HG03565 (cell line): ENCODE results near the gene SLC22A23.

Experiments
- ATAC-seq: cut with Tn5 transposase; IDR thresholded peaks from one replicate; pipeline ENCODE4 v1.9.1; 2021; ENCODE audit warnings: mild to moderate bottlenecking, moderate library complexity; ENCODE audit not compliant: unreplicated experiment

Gene SLC22A23

DNA sequence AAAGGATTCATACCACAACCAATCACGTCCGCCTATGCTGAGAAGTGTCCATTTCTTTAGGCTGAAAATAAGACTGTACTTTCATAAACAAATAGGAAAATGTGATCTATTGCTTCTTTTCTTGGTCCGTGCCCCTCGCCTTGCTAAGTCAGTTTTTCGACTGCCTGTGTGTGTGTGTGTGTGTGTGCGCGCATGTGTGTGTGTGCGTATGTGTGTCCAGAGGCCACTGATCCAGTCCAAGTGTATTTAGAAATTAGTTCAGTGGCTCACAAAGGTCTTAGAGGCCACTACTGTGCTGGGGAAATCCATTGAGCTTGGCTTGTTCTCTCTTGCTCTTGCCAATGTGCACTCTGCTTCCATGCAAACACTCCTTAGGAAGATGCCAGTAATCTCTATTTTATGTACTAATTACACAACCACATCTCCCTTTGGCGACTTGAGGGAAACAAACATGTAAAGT, 50.5 kb downstream of the SLC22A23 start:
- ATAC-seq: no peak

DNA sequence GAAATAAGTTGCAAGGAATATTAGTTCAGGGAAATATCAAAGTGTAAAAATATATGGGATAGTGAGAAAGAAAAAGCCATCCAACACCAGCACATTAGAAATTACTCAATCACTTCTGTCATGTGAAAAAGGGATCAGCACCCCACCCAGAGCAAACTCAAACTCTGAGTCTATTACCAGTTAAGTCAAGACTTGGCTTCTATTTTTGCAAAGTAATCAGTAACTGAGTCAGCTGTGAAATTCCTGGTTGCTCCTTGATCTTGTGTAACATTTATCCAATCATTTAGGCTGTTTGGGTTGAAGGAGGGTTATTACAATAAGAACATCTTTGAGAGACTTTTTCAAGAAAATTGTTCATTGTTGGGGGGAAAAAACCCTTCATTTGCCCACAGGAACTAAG, 51.2 kb downstream of the SLC22A23 start:
- no peak for ATAC-seq

DNA sequence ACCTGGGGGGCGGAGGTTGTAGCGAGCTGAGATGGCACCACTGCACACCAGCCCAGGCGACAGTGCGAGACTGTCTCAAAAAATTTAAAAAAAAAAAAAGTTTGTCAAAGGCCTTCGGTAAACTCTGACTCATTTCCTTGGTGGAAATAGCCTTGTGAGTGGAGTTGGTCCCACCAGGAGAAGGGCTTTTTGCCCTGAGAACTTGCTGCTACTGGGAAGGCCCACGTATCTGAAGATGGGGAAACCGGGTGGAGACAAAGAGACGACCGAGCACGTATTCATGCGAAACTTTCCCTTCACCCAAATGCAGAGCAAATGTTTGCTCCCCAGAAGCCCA, 51.7 kb downstream of the SLC22A23 start:
- no peak for ATAC-seq

DNA sequence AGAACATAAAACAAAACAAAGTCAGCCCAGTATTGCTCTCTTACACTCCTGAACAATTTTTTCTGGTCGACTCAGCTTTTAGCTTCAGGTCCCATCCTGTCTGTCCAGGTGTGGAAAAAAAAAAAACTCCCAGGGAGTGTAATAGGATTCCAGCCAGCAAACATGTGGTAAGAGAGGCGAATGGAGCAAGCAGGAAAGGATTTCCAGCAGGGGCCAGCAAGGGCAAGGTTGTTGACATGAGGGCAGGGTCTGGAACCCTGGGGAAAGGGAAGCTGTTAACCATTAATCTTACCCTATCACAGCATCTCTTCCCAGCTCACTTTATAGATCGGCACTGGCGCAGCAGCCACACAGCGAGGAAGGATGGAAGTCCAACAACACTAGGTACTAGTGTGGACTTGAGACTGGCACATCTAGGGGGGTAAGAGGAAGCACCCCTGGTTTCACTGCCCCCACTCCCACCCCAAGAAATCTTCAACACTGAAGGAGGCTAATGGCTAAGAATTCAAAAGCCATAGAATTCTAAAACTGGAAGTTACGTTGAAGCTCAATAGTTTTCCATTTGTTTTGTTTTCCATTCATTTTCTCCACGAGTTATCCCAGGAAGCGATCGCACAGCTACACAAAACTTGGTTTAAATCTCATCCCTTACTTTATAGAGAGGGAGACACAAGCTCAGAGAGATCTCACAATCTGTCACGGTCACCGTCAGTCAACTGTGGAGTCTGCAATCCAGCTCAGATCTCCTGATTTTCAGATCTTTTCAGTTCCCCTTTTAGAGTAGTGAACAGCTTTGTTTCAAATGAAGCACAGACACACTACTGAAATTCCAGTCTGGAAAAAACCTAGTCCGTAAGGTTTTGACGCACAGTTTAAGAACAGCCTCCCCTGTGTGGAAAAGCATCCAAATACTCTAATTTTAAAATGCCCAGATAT, 53.3 kb downstream of the SLC22A23 start:
- no peak for ATAC-seq

DNA sequence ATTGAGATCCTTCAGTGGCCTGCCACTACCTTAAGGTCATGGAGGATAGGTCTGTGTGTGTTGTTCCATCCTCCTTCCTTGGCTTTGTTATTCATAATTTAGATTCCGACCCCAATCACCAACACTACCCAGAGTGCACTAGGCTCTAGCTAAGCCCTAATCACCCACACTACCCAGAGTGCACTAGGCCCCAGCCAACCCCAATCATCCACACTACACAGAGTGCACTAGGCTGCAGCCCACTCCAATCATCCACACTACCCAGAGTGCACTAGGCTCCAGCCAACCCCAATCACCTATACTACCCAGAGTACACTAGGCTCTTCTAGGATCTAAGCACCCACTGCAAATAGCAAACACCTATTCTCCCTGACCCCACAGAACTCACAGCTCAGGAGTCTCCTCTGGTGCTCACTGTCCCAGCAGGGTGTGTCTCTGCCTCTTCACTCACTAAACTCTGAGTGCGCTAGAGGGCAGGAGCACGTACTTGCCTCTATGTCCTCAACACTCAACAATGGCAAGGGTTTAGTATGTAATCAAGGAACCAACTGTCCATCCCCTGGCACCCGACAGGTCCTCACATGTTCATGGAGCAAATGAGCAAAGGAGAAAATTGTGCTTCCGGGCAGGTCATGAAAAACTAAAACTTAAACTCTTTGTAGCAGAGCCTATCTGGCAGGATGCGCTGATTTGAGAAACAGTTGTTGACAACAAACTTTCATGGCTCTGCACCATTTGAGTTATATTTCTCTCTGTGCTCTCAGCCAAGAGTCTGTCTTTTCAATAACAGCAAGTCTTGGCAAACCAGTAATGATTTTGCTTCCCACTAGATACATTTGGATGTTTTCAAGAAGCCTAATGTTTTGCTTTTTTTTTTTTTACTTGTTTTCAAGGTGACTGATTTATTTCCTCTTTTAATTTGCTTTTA, 54.3 kb downstream of the SLC22A23 start:
- ATAC-seq: no peak

DNA sequence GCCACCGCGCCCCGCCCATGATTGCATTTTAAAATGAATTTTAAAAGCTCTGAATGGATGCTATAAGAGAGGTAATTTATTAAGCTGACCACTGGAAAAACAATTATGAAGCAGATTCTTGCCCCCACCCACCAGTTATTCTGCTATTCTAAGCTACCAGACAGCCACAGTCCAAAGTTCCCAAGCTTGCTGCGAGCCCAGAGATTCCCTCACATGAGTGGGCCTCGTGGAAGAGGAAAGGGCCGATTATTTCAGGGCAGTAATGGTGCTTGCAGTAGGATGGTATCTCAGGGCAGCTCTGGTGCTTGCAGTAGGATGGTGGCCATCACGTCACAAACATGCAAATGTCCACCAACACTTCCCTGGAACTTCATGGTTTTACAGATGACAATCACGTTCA, 56.7 kb downstream of the SLC22A23 start:
- no peak for ATAC-seq

DNA sequence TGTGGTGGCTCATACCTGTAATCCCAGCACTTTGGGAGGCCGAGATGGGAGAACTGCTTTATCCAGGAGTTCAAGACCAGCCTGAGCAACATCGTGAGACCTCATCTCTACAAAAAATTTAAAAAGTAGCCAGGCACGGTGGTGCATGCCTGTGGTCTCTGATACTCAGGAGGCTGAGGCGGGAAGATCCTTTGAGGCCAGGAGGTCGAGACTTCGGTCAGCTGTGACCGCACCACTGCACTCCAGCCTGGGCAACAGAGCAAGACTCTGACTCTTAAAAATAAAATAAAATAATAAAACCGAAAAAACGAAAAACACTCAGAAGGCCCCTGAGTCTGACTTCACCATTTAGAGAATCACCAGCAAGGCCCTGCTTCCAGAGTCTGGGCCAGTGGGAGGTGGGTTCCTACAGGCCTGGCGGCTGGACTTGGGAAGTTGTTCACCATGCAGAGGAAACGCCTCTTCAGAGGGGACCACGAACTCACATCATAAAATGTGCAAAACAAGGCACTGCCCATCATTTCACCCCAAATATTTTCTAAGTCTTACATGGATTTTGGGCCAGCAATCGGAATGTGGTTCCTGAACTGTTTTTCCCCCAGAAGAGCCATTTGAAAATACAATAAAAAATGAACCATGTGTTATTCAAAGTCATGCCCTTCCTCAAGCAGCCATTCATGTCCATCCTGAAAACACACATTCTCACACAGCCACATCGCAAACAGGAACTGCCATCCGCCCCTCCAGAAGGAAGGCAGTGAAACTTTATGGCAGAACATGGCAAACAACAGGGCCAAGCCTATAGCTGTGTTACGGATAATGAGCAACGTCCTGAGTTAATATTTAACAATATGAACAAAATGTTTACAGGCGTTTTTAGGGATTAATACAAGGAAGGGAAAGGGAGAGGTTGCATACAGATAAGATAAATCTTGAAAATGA, 57.8 kb downstream of the SLC22A23 start:
- ATAC-seq: no peak

DNA sequence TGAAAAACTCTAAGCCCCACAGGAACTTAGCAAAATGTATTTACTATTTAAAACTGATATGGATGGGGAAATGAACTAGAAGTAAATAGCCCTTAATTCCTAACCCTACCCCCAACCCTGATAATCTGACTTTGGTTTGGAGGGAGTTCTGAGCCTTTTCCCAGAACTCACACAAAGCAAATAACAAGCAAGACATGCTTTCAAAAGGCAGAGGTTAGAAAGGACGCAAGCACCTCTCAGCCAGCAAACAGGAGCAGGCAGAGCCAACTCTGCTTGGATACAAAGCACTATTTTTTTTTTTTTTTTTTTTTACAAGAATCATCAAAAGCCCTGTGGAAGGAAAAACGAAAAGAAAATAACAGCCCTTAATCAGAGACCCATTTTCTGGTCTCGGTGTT, 58.7 kb downstream of the SLC22A23 start:
- no peak for ATAC-seq

DNA sequence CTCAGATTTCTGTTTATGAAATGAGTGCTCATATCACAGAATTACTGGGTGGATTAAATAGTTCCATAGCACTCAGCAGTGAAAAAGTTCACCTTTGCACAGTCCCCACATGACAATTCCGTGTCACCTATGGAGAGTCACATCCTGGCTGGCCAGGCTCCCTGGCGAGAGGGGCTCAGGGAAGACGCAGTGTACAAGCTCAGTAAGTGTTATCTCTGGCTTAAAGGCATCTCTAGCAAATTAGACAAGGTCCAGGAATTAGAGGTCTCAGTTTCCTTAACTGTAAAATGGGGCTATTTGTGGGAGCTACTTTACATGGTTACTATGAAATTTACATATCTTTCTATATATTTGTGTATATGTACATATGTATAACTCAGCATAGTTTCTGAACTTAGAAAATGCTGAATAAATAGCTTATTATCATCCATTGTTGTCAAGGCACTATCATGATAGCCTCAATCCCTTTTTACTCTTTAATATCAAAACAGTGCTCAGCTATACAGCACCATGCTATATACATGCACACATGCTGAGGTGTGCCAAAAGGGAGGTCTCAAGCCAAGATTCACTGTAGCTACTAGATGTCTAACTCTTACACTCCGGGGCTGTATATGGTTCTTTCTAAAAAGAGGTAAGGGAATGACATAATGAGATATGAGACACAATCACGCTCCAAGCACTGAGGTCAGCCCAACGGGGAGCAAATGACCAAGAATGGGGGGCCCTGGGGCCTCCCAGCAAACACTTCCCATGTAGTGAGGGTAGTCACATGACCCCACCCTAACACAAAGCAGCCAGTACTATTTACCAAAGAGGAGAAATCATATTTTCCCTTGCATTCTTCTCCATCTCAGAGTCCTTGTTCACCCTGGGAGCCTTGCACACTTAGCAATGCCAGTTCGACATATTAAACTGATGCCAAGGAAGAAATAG, 59.4 kb downstream of the SLC22A23 start:
- ATAC-seq: no peak

DNA sequence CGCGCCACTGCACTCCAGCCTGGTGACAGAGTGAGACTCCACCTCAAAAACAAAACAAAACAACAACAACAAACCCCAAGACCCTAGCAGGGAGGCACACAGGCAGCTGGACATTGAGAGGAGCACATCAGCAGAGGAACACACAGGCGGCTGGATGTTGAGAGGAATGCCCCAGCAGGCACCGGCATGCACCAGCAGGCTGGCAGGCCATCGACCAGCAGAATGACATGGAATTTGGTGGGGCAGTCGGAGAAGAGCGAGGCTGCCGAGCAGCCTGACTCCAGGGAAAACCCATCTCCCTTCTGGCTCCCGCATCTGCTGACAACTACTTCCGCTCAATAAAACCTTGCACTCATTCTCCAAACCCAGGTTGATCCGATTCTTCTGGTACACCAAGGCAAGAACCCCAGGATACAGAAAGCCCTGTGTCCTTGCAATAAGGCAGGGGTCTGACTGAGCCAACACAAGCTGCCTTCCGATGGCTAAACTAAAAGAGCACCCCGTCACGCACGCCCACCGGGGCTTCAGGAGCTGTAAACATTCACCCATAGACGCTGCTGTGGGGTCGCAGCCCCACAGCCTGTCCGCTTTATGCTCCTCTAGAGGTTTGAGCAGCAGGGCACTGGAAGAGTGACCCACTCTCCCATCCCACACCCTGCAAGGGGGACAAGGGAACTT, 60.2 kb downstream of the SLC22A23 start:
- ATAC-seq: no peak

DNA sequence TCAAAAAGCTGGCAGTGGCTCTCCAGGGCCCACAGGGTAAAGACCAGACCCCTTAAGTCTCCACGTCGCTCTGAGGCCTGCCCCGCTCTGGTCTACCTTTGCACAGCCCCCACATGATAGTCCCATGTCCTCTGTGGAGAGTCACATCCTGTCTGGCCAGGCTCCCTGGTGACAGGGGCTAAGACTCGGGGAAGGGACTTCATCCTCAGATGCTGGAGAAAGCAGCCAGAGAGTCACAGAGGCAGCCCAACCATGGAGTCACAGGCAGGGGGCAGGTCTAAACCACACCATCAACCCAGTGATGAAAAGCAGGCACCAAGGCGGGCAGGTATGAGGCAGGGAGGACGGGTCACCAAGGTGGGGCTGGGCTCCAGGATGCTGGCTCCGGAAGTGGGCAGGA, 62.2 kb downstream of the SLC22A23 start:
- ATAC-seq: no peak

DNA sequence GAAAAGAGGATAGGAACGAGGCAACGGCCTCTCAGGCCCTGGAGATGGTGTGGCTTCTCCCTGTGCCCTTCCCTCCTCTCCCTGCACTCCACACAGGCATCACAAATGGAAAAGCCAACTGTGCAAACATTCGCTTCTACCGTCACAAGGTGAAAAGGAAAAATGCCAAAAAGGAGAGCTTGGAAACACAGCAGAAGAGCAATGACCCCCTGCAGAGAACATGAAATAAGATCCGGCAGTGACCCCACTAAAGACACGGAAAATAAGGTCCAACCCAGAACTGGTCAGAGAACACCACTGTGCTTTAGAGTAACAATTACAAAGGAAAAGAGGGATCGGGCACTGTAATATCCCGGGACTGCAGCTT, 63.0 kb downstream of the SLC22A23 start:
- no peak for ATAC-seq

DNA sequence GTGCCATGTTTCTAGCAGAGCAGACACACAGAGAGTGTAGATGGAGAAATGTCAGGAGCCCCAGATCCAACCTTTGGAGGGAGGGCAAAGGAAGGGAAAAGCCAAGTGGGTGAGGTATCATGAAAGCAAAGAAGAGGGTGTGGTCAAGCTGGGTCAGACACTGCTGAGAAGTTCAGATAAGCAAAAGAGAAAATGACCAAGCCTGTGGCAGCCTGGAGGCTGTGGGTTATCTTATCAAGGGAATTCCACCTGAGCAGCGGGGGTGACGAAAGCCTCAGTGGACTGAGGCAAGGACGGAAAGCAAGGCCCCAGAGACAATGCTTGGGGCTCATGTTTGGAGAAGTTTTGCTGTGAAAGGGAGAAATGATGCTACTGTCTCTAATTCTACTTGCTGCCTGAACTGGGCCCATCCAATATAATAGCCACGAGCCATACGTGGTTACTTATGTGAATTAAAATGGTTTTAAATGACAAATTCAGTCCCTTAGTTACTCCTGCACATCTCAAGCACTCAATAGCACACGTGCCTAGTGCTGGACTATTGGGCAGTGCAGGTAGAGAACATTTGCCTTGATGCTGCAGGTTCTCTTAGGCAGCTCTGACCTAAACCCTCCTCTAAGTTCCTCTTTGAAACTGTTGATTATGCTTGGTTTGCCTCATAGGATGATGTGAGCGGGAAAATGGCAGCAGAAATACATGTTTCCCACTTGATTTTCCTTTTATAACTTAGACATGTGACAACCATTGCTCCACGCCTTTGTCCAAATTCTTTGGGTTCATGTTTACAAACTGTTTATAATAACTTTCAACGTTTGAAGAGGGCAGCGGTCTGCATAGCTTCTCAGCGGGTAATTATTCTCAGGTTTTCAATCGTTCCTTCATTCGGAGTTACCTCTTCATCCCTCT, 63.7 kb downstream of the SLC22A23 start:
- no peak for ATAC-seq

DNA sequence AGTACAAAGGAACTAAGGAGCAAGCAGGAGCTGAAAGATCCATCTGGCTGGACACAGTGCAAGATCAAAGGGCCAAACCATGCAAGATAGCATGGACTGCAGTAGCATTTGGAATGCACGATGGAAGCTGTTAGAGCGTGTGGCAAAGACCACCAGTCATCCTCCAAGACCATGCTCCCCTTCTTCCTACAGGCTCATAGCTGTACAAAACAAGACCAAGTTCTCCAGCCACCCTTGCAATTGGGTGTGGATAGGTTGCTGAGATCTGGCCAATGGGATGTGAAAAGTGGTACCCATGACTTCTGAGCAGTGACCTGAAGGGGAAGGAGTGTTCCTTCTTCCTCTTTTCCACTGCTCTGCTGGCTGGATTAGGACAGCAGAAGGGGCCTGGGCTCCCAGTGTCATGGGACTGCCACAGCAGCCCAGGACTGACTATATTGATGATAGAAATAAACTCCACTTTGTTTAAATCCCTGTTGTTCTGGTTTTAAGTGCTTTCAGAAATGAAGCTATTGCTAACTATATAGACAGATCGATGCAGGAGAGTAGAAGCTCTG, 64.9 kb downstream of the SLC22A23 start:
- ATAC-seq: no peak

DNA sequence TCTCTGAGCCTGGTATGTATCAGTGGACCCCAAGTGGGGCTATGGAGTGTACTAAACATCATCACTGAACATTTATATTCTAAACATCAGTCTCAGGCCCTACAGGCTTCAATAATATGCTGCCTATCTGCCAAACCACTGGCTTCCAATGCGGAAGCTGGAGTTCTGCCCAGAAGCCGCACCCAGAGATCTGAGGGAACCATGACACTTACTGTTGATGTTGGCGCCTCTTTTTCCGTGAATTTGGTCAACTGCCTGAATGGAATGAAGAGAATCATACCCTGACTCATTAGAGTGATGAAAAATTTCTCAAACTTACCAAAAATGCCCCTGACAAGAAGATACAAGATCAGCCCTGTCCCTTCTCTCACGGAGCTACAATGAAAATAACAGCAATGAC, 66.2 kb downstream of the SLC22A23 start:
- ATAC-seq: no peak

DNA sequence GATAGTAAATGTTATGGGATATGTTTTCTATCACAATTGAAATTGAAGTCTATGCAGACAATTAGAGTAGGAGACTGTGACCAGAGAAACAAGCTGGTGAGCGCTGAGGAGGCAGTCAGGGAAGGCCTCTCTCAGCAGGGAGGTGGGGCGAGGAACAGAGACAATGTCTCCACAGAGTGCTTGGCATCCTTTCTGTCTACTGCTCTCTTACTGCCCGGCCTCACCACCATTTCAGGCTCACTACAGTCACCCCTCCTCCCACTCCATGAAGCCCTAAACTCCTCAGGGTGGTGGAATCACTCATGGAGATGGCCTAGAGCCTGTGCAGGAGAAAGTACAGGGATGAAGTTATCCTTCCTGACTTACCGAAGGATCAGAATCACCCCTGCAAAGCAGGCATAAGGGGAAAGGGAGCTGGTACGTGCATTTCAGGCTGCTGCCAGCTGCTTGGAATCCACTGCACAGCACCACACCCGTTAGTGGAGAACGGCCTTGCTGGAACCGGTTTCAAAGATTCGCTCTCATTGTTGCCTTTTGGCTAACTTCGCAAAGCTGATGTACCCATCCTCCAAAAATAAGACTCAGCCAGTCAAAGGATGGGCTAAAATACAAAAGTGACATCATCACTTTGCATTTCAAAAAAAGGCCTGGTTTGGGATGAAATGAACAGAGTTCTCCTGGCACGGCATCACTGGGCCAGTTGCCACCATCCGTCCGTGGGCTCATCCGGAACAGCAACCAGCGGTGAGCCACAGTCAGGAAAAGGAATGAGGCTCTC, 67.3 kb downstream of the SLC22A23 start:
- ATAC-seq: no peak

DNA sequence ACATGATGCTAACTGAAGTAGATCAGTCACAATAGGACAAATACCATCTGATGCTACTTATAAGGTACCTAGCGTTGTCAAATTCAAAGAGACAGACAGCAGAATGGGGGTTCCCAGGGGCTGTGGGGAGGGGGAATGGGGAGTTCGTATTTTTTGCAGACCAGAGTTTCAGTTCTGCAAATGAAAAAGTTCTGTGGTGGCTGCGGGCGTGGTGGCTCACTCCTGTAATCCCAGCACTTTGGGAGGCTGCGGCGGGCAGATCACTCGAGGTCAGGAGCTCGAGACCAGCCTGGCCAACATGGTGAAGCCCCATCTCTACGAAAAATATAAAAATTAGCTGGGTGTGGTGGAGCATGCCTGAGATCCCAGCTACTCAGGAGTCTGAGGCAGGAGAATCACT, 68.1 kb downstream of the SLC22A23 start:
- ATAC-seq: no peak
